Measurements from ENCODE around the gene FAM20A.

DNA sequence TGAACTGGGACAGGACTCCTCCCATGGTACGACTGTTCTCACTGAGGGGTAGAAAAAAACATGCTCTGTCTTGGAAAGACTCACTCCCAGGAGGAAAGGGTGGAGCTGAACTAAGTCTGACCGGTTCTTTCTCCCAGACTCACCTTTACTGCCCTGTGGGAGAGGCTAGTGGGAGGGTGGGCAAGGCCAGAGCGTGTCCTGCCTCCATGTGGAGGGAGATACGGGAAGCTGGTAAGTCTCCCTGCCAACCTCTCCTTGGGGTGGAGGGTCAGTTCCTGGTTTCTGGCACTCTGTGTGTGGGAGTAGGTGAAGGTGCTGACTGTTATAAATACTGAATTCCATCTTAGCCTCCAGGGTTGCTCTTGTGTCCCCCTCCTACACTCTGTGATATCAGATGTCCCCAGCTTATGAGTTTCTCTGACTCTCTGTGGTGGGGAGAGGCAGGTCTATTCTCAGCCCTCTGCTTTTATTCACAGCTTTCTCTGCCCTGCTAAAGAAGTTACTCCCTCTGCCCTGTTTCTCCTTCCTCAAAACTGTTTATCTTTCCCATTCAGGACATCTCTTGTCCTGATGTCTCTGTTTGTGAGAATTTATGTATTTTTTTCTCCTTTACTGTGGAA lies 26.9 kb upstream of the FAM20A start:
- TF ChIP-seq EZH2 (IDR thresholded peaks at IDR 0.05; ENCODE audit: insufficient read depth, poor library complexity, severe bottlenecking) (no peak), EZH2phosphoT487 (IDR thresholded peaks at IDR 0.05; ENCODE audit: insufficient read depth, low read depth) (no peak)

Data from GM23248 (cell line).